ENCODE measurements around the gene ACTG1. TPM values are rescaled to one million over a fixed set of nuclear protein-coding genes. Genes with fewer than 3 reads are reported as not detected.

Gene ACTG1
- total RNA-seq, 1 donor from 2014 or later: 5,342 TPM

- peaks cover 10% of the 10 kb centered on the region for H3K27me3 Mint-ChIP-seq (ENCODE audit: unreplicated experiment)
- H3K9me3 Mint-ChIP-seq (ENCODE audit: unreplicated experiment): peaks cover 26% of the 10 kb centered on the region
- no peaks in the 10 kb centered on the region for H3K36me3 Mint-ChIP-seq (ENCODE audit: unreplicated experiment)
- TF ChIP-seq CTCF (IDR thresholded peaks at IDR 0.05; ENCODE audit: partially characterized antibody, unreplicated experiment): no peak
- peak overlapping the region; percentile 79 for H3K27ac Mint-ChIP-seq (ENCODE audit: unreplicated experiment)
- peak overlapping the region; percentile 27 for H3K4me3 Mint-ChIP-seq (ENCODE audit: unreplicated experiment)
- no peak for DNase-seq
- H3K4me1 Mint-ChIP-seq (ENCODE audit: low read depth, unreplicated experiment): peaks cover 35% of the 10 kb centered on the region
These were observed 41.4 kb downstream of the ACTG1 start for GRCh38 chr17:81470944-81471817.

DNA sequence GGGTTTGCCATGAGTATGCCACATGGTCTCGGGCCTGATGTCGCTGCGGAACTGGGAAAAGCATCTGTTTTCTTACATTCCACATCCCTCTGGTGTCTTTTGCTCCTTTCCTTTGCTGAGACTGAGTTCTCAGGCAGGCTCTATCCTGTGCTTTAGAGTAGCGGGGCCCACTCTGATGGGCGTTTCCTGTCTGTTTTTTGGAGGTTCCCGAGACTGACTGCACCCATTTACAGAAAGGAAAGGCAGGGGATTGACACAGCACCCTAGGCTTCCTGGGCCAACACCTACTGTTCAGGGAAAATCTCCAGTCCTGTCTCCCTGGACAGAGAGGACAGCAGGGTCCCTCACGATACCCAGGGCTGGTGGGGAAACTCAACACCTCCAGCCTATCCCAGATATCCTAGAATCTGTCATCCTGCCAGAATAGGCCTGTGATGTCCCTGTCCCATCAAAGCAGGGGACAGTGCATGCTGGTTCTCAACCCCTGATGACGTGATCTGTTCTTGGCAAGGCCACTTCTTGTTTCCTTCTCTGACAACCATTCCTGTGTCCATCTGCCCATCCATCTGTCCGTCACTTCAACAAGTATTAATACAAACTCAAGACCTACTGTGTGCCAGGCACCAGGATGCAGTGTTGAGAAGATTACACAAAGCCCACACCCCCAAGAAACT lies 42.2 kb downstream of the ACTG1 start:
- DNase-seq: no peak
- Mint-ChIP-seq H3K27ac (ENCODE audit: unreplicated experiment) (peak overlapping the region; percentile 79), H3K4me1 (ENCODE audit: low read depth, unreplicated experiment) (peaks cover 38% of the 10 kb centered on the region), H3K9me3 (ENCODE audit: unreplicated experiment) (peaks cover 26% of the 10 kb centered on the region), H3K4me3 (ENCODE audit: unreplicated experiment) (peak overlapping the region; percentile 27), H3K27me3 (ENCODE audit: unreplicated experiment) (peaks cover 10% of the 10 kb centered on the region), H3K36me3 (ENCODE audit: unreplicated experiment) (no peaks in the 10 kb centered on the region)
- no peak for TF ChIP-seq CTCF (IDR thresholded peaks at IDR 0.05; ENCODE audit: partially characterized antibody, unreplicated experiment)

DNA sequence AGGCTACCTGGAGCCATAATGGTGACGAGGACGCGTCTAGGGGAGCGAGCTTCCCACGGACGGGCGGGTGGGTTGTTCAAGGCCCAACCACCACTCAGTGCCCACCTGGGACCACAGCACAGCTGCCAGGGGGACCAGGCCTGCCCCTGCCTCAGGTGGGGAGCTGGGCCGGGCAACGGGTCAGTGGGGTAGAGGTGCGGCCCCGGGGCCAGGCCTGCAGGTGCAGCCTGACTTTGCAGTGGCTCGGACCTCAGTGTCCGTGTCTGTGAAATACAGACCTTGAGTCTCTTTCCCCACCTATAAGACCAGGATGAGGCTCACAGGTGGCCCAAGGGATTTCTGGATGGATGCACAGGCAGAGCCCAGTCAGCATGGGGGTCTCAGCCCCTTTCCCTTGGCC lies 43.3 kb downstream of the ACTG1 start:
- Mint-ChIP-seq H3K4me3 (ENCODE audit: unreplicated experiment) (no peak overlapping the region), H3K27ac (ENCODE audit: unreplicated experiment) (peak overlapping the region; percentile 79), H3K9me3 (ENCODE audit: unreplicated experiment) (peaks cover 26% of the 10 kb centered on the region), H3K36me3 (ENCODE audit: unreplicated experiment) (no peaks in the 10 kb centered on the region), H3K4me1 (ENCODE audit: low read depth, unreplicated experiment) (peaks cover 34% of the 10 kb centered on the region), H3K27me3 (ENCODE audit: unreplicated experiment) (peaks cover 10% of the 10 kb centered on the region)
- no peak for TF ChIP-seq CTCF (IDR thresholded peaks at IDR 0.05; ENCODE audit: partially characterized antibody, unreplicated experiment)
- DNase-seq: no peak

DNA sequence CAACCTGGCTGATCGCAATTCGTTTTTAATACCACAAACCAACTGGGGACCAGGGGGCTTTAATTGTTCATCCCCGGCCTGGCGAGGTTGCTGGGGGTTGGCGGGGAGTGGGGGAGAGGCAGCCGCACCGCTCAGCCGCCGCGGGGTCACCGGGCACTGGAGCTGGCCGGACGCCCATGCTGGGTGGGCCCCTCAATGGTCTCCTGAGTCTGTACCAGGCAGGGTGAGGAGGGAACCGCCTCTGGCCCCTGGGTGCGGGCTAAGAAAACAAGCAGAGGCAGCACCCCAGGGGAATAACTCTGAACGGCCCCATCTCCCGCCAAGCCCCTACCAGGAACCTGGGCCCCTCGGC lies 43.9 kb downstream of the ACTG1 start:
- Mint-ChIP-seq H3K27me3 (ENCODE audit: unreplicated experiment) (peaks cover 8% of the 10 kb centered on the region), H3K4me3 (ENCODE audit: unreplicated experiment) (peak overlapping the region; percentile 34), H3K9me3 (ENCODE audit: unreplicated experiment) (peaks cover 25% of the 10 kb centered on the region), H3K27ac (ENCODE audit: unreplicated experiment) (no peak overlapping the region), H3K4me1 (ENCODE audit: low read depth, unreplicated experiment) (peaks cover 33% of the 10 kb centered on the region), H3K36me3 (ENCODE audit: unreplicated experiment) (no peaks in the 10 kb centered on the region)
- DNase-seq: no peak
- TF ChIP-seq CTCF (IDR thresholded peaks at IDR 0.05; ENCODE audit: partially characterized antibody, unreplicated experiment): no peak
